Neural progenitor cell (in vitro differentiated cells): ENCODE results near the gene BCL2L2. TPM values are rescaled to one million over a fixed set of nuclear protein-coding genes. Genes with fewer than 3 reads are reported as not detected.
A peak's percentile ranks its signal among the peaks of the same experiment; 100 is the strongest.

Experiments
- DNase-seq: peaks from one replicate; pipeline ENCODE4 v3.0.0-alpha.2; 2016; ENCODE audit warnings: low spot score
- H2AFZ ChIP-seq: fragments of 200-600 bp; sonication (generic); replicated peaks from 2 replicates; pipeline ENCODE4 v1.6.1; 2016; ENCODE audit warnings: antibody characterized with exemption
- H3F3A ChIP-seq: fragments of 200-600 bp; sonication (generic); 2 replicates; pipeline ENCODE4 v1.6.1; 2016; ENCODE audit warnings: antibody characterized with exemption, low read depth
- H3K27ac ChIP-seq: fragments of 200-600 bp; sonication (generic); 2 replicates; pipeline ENCODE4 v1.5.1; 2016; ENCODE audit warnings: mild to moderate bottlenecking
- H3K27me3 ChIP-seq: fragments of 200-600 bp; sonication (generic); 2 replicates; pipeline ENCODE4 v1.6.1; 2016; ENCODE audit warnings: mild to moderate bottlenecking, moderate library complexity
- H3K36me3 ChIP-seq: fragments of 200-600 bp; sonication (generic); 2 replicates; pipeline ENCODE4 v1.5.1; 2016
- H3K4me1 ChIP-seq: fragments of 200-600 bp; sonication (generic); 2 replicates; pipeline ENCODE4 v1.6.1; 2016; ENCODE audit warnings: mixed run types
- H3K4me2 ChIP-seq: fragments of 200-600 bp; sonication (generic); 2 replicates; pipeline ENCODE4 v1.6.1; 2016
- H3K4me3 ChIP-seq: fragments of 200-600 bp; sonication (generic); 2 replicates; pipeline ENCODE4 v1.5.1; 2016
- H3K79me2 ChIP-seq: fragments of 200-600 bp; sonication (generic); 2 replicates; pipeline ENCODE4 v1.6.1; 2016; ENCODE audit warnings: low read depth
- H3K9ac ChIP-seq: fragments of 200-600 bp; sonication (generic); 2 replicates; pipeline ENCODE4 v1.6.1; 2016
- H3K9me3 ChIP-seq: fragments of 200-600 bp; sonication (generic); 2 replicates; pipeline ENCODE4 v1.5.1; 2016; ENCODE audit warnings: low read depth
- H4K20me1 ChIP-seq: fragments of 200-600 bp; sonication (generic); 2 replicates; pipeline ENCODE4 v1.6.1; 2016; ENCODE audit warnings: low read depth
- H3K27ac Mint-ChIP-seq: 3 replicates; pipeline ENCODE4 v1.8.0; 2021; ENCODE audit warnings: mixed read lengths
- H3K27me3 Mint-ChIP-seq: 2 replicates; pipeline ENCODE4 v1.8.0; 2022; ENCODE audit warnings: low read depth, mild to moderate bottlenecking, inconsistent platforms, moderate library complexity, mixed read lengths; ENCODE audit not compliant: insufficient read depth
- H3K36me3 Mint-ChIP-seq: 3 replicates; pipeline ENCODE4 v1.8.0; 2021; ENCODE audit warnings: mixed read lengths
- H3K4me1 Mint-ChIP-seq: 3 replicates; pipeline ENCODE4 v1.8.0; 2021; ENCODE audit warnings: mixed read lengths
- H3K4me3 Mint-ChIP-seq: 3 replicates; pipeline ENCODE4 v1.8.0; 2021; ENCODE audit warnings: mild to moderate bottlenecking, moderate library complexity, mixed read lengths
- H3K9me3 Mint-ChIP-seq: 3 replicates; pipeline ENCODE4 v1.8.0; 2020; ENCODE audit warnings: mixed read lengths
- CTCF ChIP-seq: fragments of 200-600 bp; sonication (generic); IDR thresholded peaks from 2 replicates; pipeline ENCODE4 v1.5.1; 2017; ENCODE audit warnings: antibody characterized with exemption, mild to moderate bottlenecking
- EZH2 ChIP-seq: fragments of 200-600 bp; sonication (generic); IDR thresholded peaks from 2 replicates; pipeline ENCODE4 v1.6.1; 2017; ENCODE audit warnings: antibody characterized with exemption, mild to moderate bottlenecking, moderate library complexity
- EZH2phosphoT487 ChIP-seq: fragments of 200-600 bp; sonication (generic); IDR thresholded peaks from 2 replicates; pipeline ENCODE4 v1.6.1; 2017; ENCODE audit warnings: antibody characterized with exemption
- total RNA-seq: library from RNA; depleted of rRNA; stranded (reverse); fragments of >200 nt; gene quantifications from 2 replicates; pipeline ENCODE4 v1.2.3, GENCODE V29; 2015; ENCODE audit warnings: low replicate concordance

BCL2L2 gene
- total RNA-seq, 1 donor from 2014 or later: 14.9 TPM

GRCh38 chr14:23320584-23321571 lies 14.2 kb downstream of the BCL2L2 start, which contains the start of gene PABPN1:
TSS of gene PABPN1 (plus strand) at chr14:23321457. CDS start at chr14:23321470, 13 bp downstream.
- peak; percentile 100 for DNase-seq
- H3K27me3 Mint-ChIP-seq: peaks cover 13% of the 10 kb centered on the region
- peak within 1 kb of the TSS; percentile 98 for H3K27ac Mint-ChIP-seq
- Histone ChIP-seq H3K9ac (peak within 1 kb of the TSS; percentile 98), H3K4me2 (peak within 1 kb of the TSS; percentile 95), H3K4me1 (peaks cover 22% of the 10 kb centered on the region), H3K79me2 (peaks cover 29% of the 10 kb centered on the region), H3K4me3 (peak within 1 kb of the TSS; percentile 96), H3K27me3 (no peaks in the 10 kb centered on the region), H4K20me1 (peaks cover 20% of the 10 kb centered on the region), H3K9me3 (no peaks in the 10 kb centered on the region), H3K27ac (peak within 1 kb of the TSS; percentile 97), H3F3A (peaks cover 47% of the 10 kb centered on the region), H3K36me3 (peaks cover 14% of the 10 kb centered on the region), H2AFZ (peak within 1 kb of the TSS; percentile 82)
- H3K4me1 Mint-ChIP-seq: peaks cover 27% of the 10 kb centered on the region
- H3K9me3 Mint-ChIP-seq: no peaks in the 10 kb centered on the region
- H3K4me3 Mint-ChIP-seq: peak within 1 kb of the TSS; percentile 98
- TF ChIP-seq EZH2phosphoT487: no peak
- TF ChIP-seq CTCF: no peak
- TF ChIP-seq EZH2: no peak
- peaks cover 31% of the 10 kb centered on the region for H3K36me3 Mint-ChIP-seq

- peaks cover 14% of the 10 kb centered on the region for H3K36me3 ChIP-seq
- H3F3A ChIP-seq: peaks cover 57% of the 10 kb centered on the region
- peak overlapping the region; percentile 96 for H3K4me3 ChIP-seq
- H3K27me3 ChIP-seq: no peaks in the 10 kb centered on the region
- no peaks in the 10 kb centered on the region for H3K9me3 Mint-ChIP-seq
- no peaks in the 10 kb centered on the region for H3K9me3 ChIP-seq
- H3K36me3 Mint-ChIP-seq: peaks cover 27% of the 10 kb centered on the region
- peaks cover 29% of the 10 kb centered on the region for H3K79me2 ChIP-seq
- H2AFZ ChIP-seq: peak overlapping the region; percentile 82
- peaks cover 13% of the 10 kb centered on the region for H3K27me3 Mint-ChIP-seq
- peak overlapping the region; percentile 98 for H3K9ac ChIP-seq
- peak overlapping the region; percentile 97 for H3K27ac ChIP-seq
- peaks cover 20% of the 10 kb centered on the region for H4K20me1 ChIP-seq
- H3K4me1 ChIP-seq: peaks cover 22% of the 10 kb centered on the region
- H3K4me3 Mint-ChIP-seq: peak overlapping the region; percentile 98
- peak; percentile 58 for DNase-seq
- peaks cover 27% of the 10 kb centered on the region for H3K4me1 Mint-ChIP-seq
- no peak for TF ChIP-seq EZH2
- no peak for TF ChIP-seq EZH2phosphoT487
- TF ChIP-seq CTCF: no peak
- H3K4me2 ChIP-seq: peak overlapping the region; percentile 95
- H3K27ac Mint-ChIP-seq: peak overlapping the region; percentile 98
Measured at GRCh38 chr14:23321572-23322547, 15.2 kb downstream of the BCL2L2 start.
